ENCODE data around the gene SERPINF2.

GRCh38 chr17:1716076-1716911 is 26.4 kb upstream of the SERPINF2 start:
- peak; percentile 7 to 10 for TF ChIP-seq CTCF (conservative IDR thresholded peaks at IDR 0.05 in 1 of 2, IDR thresholded peaks at IDR 0.05 in 1 of 2; ENCODE audit: low read depth in 1 of 2, low read length in 2 of 2)
- TF ChIP-seq EZH2 (IDR thresholded peaks at IDR 0.05; ENCODE audit: low read length, missing control alignments), result no peak

All from fibroblast of lung (primary cell).